ENCODE results near the gene NUDT5. TPM values are rescaled to one million over a fixed set of nuclear protein-coding genes. Genes with fewer than 3 reads are reported as not detected.

The NUDT5 gene
- total RNA-seq, 1 donor from 2014 or later = 43.3 TPM

DNA sequence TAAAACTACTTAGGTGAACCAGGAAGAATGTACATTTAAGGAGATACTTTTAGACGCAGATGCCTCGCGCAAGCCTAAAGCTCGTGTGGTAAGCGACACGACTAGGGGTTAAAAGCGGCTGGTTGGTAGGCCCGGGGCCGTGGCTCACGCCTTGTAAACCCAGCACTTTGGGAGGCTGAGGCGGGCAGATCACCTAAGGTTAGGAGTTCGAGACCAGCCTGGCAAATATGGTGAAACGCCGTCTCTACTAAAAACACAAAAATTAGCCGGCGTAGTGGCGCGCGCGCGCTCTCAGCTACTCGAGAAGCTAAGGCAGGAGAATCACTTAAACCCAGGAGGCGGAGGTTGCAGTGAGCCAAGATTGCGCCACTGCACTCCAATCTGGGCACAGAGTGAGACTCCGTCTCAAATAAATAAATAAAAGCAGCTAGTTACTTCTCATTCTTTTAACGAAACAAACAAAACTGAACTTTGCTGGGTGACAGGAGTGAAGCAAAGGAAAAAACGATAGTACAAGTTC is 879 bp downstream of the NUDT5 start:
- peaks cover 11% of the 10 kb centered on the region for H3K36me3 ChIP-seq
- H3K4me3 ChIP-seq = peak overlapping the region; percentile 88
- ATAC-seq = peak; percentile 75 to 79
- intact Hi-C loops (cut with DNase I) = no loop called here
- TF ChIP-seq, protein P1, sequence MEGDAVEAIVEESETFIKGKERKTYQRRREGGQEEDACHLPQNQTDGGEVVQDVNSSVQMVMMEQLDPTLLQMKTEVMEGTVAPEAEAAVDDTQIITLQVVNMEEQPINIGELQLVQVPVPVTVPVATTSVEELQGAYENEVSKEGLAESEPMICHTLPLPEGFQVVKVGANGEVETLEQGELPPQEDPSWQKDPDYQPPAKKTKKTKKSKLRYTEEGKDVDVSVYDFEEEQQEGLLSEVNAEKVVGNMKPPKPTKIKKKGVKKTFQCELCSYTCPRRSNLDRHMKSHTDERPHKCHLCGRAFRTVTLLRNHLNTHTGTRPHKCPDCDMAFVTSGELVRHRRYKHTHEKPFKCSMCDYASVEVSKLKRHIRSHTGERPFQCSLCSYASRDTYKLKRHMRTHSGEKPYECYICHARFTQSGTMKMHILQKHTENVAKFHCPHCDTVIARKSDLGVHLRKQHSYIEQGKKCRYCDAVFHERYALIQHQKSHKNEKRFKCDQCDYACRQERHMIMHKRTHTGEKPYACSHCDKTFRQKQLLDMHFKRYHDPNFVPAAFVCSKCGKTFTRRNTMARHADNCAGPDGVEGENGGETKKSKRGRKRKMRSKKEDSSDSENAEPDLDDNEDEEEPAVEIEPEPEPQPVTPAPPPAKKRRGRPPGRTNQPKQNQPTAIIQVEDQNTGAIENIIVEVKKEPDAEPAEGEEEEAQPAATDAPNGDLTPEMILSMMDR (IDR thresholded peaks at IDR 0.05) = no peak
- H3K27me3 ChIP-seq (ENCODE audit: low read depth) = no peaks in the 10 kb centered on the region
- peak overlapping the region; percentile 91 for H3K27ac ChIP-seq
- H3K4me1 ChIP-seq = peaks cover 47% of the 10 kb centered on the region
- DNase-seq = peak; percentile 82
- no peaks in the 10 kb centered on the region for H3K9me3 ChIP-seq

DNA sequence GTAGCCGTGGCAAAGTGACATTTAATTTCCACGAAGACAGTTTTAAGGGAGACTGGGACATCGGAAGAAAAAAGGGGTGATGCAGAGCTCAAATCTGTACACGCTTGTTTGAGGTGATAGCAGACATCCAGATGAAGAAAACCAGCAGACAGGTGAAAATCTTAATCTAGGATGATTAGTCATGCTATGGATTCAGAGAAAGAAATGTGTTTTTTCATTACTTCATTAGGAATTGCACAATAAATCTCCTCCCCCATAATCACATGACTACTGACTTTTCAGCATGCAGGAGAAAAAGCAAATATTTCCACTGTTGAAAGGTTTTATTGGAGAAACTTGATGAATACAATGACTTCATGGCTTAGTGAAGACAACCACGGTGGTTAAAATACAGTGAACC is 2.5 kb downstream of the NUDT5 start:
- Histone ChIP-seq H3K4me1 (peaks cover 45% of the 10 kb centered on the region), H3K9me3 (no peaks in the 10 kb centered on the region), H3K4me3 (no peak overlapping the region), H3K27me3 (ENCODE audit: low read depth) (no peaks in the 10 kb centered on the region), H3K27ac (no peak overlapping the region), H3K36me3 (no peaks in the 10 kb centered on the region)
- no peak for ATAC-seq
- TF ChIP-seq, protein P1 (IDR thresholded peaks at IDR 0.05) = no peak
- intact Hi-C loops (cut with DNase I) = no loop called here
- DNase-seq = no peak

DNA sequence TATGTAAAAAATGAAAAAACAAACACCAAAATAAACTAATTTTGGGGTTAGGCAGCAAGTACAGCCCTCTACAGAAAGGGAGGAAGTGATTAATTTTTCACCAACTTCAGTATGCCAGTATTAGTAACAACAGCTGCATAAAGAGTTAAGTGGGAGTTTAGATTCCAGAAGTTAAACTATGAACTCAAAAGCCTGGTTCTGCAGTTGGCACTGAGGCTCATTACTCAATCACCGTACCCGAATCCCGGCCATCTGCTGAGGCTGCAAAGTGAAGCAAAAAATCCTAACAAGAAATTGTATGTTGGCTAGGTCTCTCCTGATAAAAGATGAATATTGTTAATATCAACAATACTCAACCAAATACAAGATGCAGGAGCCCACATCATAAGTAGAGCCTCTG is 4.0 kb downstream of the NUDT5 start:
- H3K36me3 ChIP-seq = peaks cover 11% of the 10 kb centered on the region
- no peaks in the 10 kb centered on the region for H3K9me3 ChIP-seq
- no peak overlapping the region for H3K4me3 ChIP-seq
- TF ChIP-seq, protein P1 (IDR thresholded peaks at IDR 0.05) = no peak
- intact Hi-C loops (cut with DNase I) = no loop called here
- H3K27ac ChIP-seq = no peak overlapping the region
- DNase-seq (no peak), ATAC-seq (no peak)
- H3K27me3 ChIP-seq (ENCODE audit: low read depth) = no peaks in the 10 kb centered on the region
- peaks cover 31% of the 10 kb centered on the region for H3K4me1 ChIP-seq

DNA sequence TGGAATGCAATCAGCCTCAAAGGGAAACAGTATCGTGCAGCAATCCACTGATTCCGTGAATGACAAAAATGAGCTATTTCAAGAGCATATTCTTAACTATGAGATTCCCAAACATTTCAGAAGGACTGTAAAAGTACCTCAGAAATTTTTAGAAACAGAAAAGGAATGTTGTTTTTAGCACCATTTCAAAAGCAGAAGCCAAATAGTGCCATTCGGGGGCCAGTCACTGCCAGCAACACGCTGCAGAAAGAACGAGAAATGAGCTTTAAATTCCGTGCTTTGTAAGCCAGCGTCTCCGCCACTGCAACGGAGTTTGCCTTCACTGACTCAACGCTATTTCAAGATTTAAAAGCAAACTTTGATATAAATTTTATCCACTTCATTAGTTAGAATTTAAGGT is 6.3 kb downstream of the NUDT5 start:
- Histone ChIP-seq H3K4me1 (peaks cover 26% of the 10 kb centered on the region), H3K9me3 (no peaks in the 10 kb centered on the region), H3K27me3 (ENCODE audit: low read depth) (no peaks in the 10 kb centered on the region), H3K27ac (no peak overlapping the region), H3K36me3 (peaks cover 33% of the 10 kb centered on the region), H3K4me3 (no peak overlapping the region)
- DNase-seq (no peak), ATAC-seq (no peak)
- TF ChIP-seq, protein P1 (IDR thresholded peaks at IDR 0.05) = no peak
- intact Hi-C loops (cut with DNase I) = no loop called here

DNA sequence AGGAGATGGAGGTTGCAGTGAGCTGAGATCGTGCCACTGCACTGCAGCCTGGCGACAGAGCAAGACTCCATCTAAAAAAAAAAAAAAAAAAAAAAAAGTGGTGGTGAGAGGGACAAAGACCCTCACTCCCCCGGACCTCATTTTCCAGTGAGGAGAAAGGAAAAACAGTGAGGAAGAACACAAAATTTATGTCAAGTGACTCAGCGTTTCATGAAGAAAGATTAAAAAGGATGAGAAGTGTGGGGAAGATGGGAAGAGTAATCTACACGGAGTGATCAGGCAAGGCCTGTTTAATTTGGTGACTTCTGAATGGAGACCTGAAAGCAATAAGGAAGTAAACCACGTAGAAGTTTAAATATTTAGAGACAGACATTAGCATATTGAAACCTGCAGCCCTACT is 7.0 kb downstream of the NUDT5 start:
- intact Hi-C loops (cut with DNase I) = no loop called here
- H3K9me3 ChIP-seq = no peaks in the 10 kb centered on the region
- H3K27ac ChIP-seq = no peak overlapping the region
- TF ChIP-seq, protein P1 (IDR thresholded peaks at IDR 0.05) = no peak
- no peak overlapping the region for H3K4me3 ChIP-seq
- no peaks in the 10 kb centered on the region for H3K27me3 ChIP-seq (ENCODE audit: low read depth)
- ATAC-seq = no peak
- H3K4me1 ChIP-seq = peaks cover 18% of the 10 kb centered on the region
- peaks cover 41% of the 10 kb centered on the region for H3K36me3 ChIP-seq
- DNase-seq = no peak

Data from lower lobe of right lung (tissue), 2 donors.